HCT116 (cell line): Measurements from ENCODE around the gene CD8A. TPM values are rescaled to one million over a fixed set of nuclear protein-coding genes. Genes with fewer than 3 reads are reported as not detected.

ENCODE experiments used
- ATAC-seq: fragments of 200-7000 bp; cut with Tn5 transposase; 2 replicates; pipeline ENCODE4 v1.9.1; 2020; ENCODE audit warnings: mild to moderate bottlenecking, moderate library complexity
- BruUV-seq: library from RNA; stranded (reverse); fragments of 400-500 nt; replicated peaks from 2 replicates; lab custom pipeline; 2021; lab: Mats Ljungman, UMichigan
- CTCF ChIA-PET: fragments of 300-600 bp; sonication (Branson Sonifier 250); formaldehyde crosslinking; loops from one replicate; lab custom pipeline; 2021; ENCODE audit warnings: antibody characterized with exemption; lab: Charles Lee
- POLR2A ChIA-PET: fragments of 300-600, 350-600 bp; sonication (Branson Sonifier 250); formaldehyde crosslinking; loops from one replicate; lab custom pipeline; 2021; ENCODE audit warnings: antibody characterized with exemption; lab: Charles Lee
- RAD21 ChIA-PET, 2 experiments: fragments of 300-600 bp; sonication (Branson Sonifier 250); formaldehyde crosslinking; loops; one replicate each; lab custom pipeline; 2023; ENCODE audit warnings: low total read pairs in 2 of 2; ENCODE audit not compliant: uncharacterized antibody in 2 of 2, unreplicated experiment in 2 of 2, low non-redundant PET in 1 of 2; lab: Charles Lee
- DNase-seq: peaks from one replicate; pipeline ENCODE4 v3.0.0-alpha.2; 2010; ENCODE audit warnings: low read depth, low spot score
- H2AFZ ChIP-seq: fragments of 200-600 bp; shearing (Covaris generic), sonication (generic); 2 replicates; pipeline ENCODE4 v1.6.1; 2017; ENCODE audit warnings: low read depth, mixed run types, mixed read lengths, antibody characterized with exemption, low read length; ENCODE audit not compliant: poor library complexity, severe bottlenecking
- H3K27ac ChIP-seq: 2 replicates; pipeline ENCODE4 v1.5.1; 2012; ENCODE audit warnings: low read depth, low read length
- H3K27me3 ChIP-seq: fragments of 200-600 bp; sonication (generic); 2 replicates; pipeline ENCODE4 v1.6.1; 2016; ENCODE audit warnings: mixed run types, low read length, mixed read lengths; ENCODE audit not compliant: insufficient read depth
- H3K36me3 ChIP-seq, 2 experiments: fragments of 200-500 bp in 1 of 2; fragments of 200-600 bp in 1 of 2; sonication (Bioruptor generic) in 1 of 2; sonication (generic) in 1 of 2; 2 replicates each; pipeline versions ENCODE4 v1.5.1 to v1.6.1; 2014 to 2016; ENCODE audit warnings: low read length in 2 of 2, inconsistent platforms in 1 of 2, mixed read lengths in 1 of 2, mixed run types in 1 of 2; ENCODE audit not compliant: insufficient read depth in 2 of 2, control insufficient read depth in 1 of 2
- H3K4me1 ChIP-seq, 2 experiments: fragments of 200-600 bp in 1 of 2; sonication (generic) in 1 of 2; 2 replicates each; pipeline versions ENCODE4 v1.5.1 to v1.6.1; 2012 to 2017; ENCODE audit warnings: low read length in 2 of 2, inconsistent platforms in 1 of 2, mild to moderate bottlenecking in 1 of 2, mixed read lengths in 1 of 2, mixed run types in 1 of 2, moderate library complexity in 1 of 2; ENCODE audit not compliant: insufficient read depth in 2 of 2, control insufficient read depth in 1 of 2
- H3K4me2 ChIP-seq: fragments of 200-600 bp; sonication (generic); 2 replicates; pipeline ENCODE4 v1.6.1; 2017; ENCODE audit warnings: mixed run types, low read length, mixed read lengths
- H3K4me3 ChIP-seq, 2 experiments: fragments of 200-600 bp in 1 of 2; sonication (generic) in 1 of 2; replicated peaks in 1 of 2; 2 replicates each; pipeline ENCODE4 v1.5.1; 2011 to 2016; ENCODE audit warnings: low read length in 2 of 2, control low read depth in 1 of 2, low read depth in 1 of 2, mild to moderate bottlenecking in 1 of 2, mixed read lengths in 1 of 2, mixed run types in 1 of 2
- H3K79me2 ChIP-seq: fragments of 200-600 bp; sonication (generic); 2 replicates; pipeline ENCODE4 v1.6.1; 2017; ENCODE audit warnings: mild to moderate bottlenecking, mixed run types, low read length, moderate library complexity, mixed read lengths; ENCODE audit not compliant: insufficient read depth
- H3K9ac ChIP-seq: fragments of 200-600 bp; sonication (generic); 2 replicates; pipeline ENCODE4 v1.6.1; 2016; ENCODE audit warnings: low read length, mixed read lengths
- H3K9me2 ChIP-seq: fragments of 200-600 bp; sonication (generic), shearing (Covaris generic); 2 replicates; pipeline ENCODE4 v1.6.1; 2017; ENCODE audit warnings: mixed run types, mild to moderate bottlenecking, moderate library complexity; ENCODE audit not compliant: insufficient read depth
- H3K9me3 ChIP-seq, 2 experiments: fragments of 200-500 bp in 1 of 2; fragments of 200-600 bp in 1 of 2; sonication (Bioruptor generic) in 1 of 2; sonication (generic) in 1 of 2; 2 replicates each; pipeline ENCODE4 v1.6.1; 2014 to 2017; ENCODE audit warnings: low read length in 2 of 2, mixed read lengths in 2 of 2, inconsistent platforms in 1 of 2, low read depth in 1 of 2, mild to moderate bottlenecking in 1 of 2, mixed run types in 1 of 2, moderate library complexity in 1 of 2; ENCODE audit not compliant: control insufficient read depth in 1 of 2, insufficient read depth in 1 of 2
- H4K20me1 ChIP-seq: fragments of 200-600 bp; sonication (generic), shearing (Covaris generic); 2 replicates; pipeline ENCODE4 v1.6.1; 2017; ENCODE audit warnings: mixed run types, mild to moderate bottlenecking, moderate library complexity; ENCODE audit not compliant: insufficient read depth
- ATF3 ChIP-seq: IDR thresholded peaks from 2 replicates; pipeline ENCODE4 v1.6.1; 2012
- CBX3 ChIP-seq: IDR thresholded peaks from 2 replicates; pipeline ENCODE4 v1.6.1; 2012; ENCODE audit warnings: low read depth
- CEBPB ChIP-seq: IDR thresholded peaks from 2 replicates; pipeline ENCODE4 v1.6.1; 2012; ENCODE audit warnings: low read depth
- CTCF ChIP-seq, 3 experiments: fragments of 200-600 bp in 1 of 3; sonication (generic) in 1 of 3; IDR thresholded peaks in 2 of 3; conservative IDR thresholded peaks in 1 of 3; 2 replicates each; pipeline ENCODE4 v1.5.1; 2012 to 2017; ENCODE audit warnings: low read depth in 2 of 3, low read length in 2 of 3, antibody characterized with exemption in 1 of 3, borderline replicate concordance in 1 of 3, control low read depth in 1 of 3, mild to moderate bottlenecking in 1 of 3, mixed read lengths in 1 of 3, mixed run types in 1 of 3, moderate library complexity in 1 of 3; ENCODE audit not compliant: insufficient read depth in 1 of 3
- ELF1 ChIP-seq: IDR thresholded peaks from 2 replicates; pipeline ENCODE4 v1.6.1; 2012; ENCODE audit warnings: low read depth, borderline replicate concordance
- JUND ChIP-seq: IDR thresholded peaks from 2 replicates; pipeline ENCODE4 v1.6.1; 2012
- MAX ChIP-seq: IDR thresholded peaks from 2 replicates; pipeline ENCODE4 v1.6.1; 2012
- POLR2AphosphoS5 ChIP-seq: IDR thresholded peaks from 2 replicates; pipeline ENCODE4 v1.6.1; 2011; ENCODE audit warnings: mild to moderate bottlenecking, low read depth, low read length, moderate library complexity
- RAD21 ChIP-seq: IDR thresholded peaks from 2 replicates; pipeline ENCODE4 v1.6.1; 2012; ENCODE audit warnings: low read depth, mild to moderate bottlenecking
- REST ChIP-seq: IDR thresholded peaks from 2 replicates; pipeline ENCODE4 v1.6.1; 2012; ENCODE audit warnings: low read depth
- SIN3A ChIP-seq: IDR thresholded peaks from 2 replicates; pipeline ENCODE4 v1.6.1; 2012; ENCODE audit warnings: low read depth
- SP1 ChIP-seq: IDR thresholded peaks from 2 replicates; pipeline ENCODE4 v1.6.1; 2012; ENCODE audit warnings: low read depth
- YY1 ChIP-seq: IDR thresholded peaks from 2 replicates; pipeline ENCODE4 v1.6.1; 2011; ENCODE audit warnings: low read length, low read depth, moderate library complexity, mild to moderate bottlenecking; ENCODE audit not compliant: insufficient replicate concordance; ENCODE audit errors: extremely low read depth
- intact Hi-C: fragments of 100-400 bp; cut with micrococcal nuclease; formaldehyde crosslinking; loops from 2 replicates; pipeline ENCODE4 v1.10.0; 2022
- total RNA-seq: library from RNA; stranded (reverse); gene quantifications from one replicate; pipeline ENCODE4 v1.2.1, GENCODE V29; 2021; ENCODE audit not compliant: unreplicated experiment

The CD8A gene
- total RNA-seq, 1 experiment from 2014 or later, result 0.76 TPM

GRCh38 chr2:86764661-86765309 lies 25.9 kb downstream of the CD8A start:
- no peaks in the 10 kb centered on the region for H4K20me1 ChIP-seq
- H3K9me2 ChIP-seq, result no peaks in the 10 kb centered on the region
- peak; percentile 37 for DNase-seq
- H3K79me2 ChIP-seq, result peaks cover 26% of the 10 kb centered on the region
- no peak overlapping the region for H3K9ac ChIP-seq
- H3K27ac ChIP-seq, result no peak overlapping the region
- peak; percentile 84 for ATAC-seq
- H3K4me1 ChIP-seq, result no peaks in the 10 kb centered on the region
- POLR2A ChIA-PET, result interaction anchor here (0.5 kb wide), 1 partner anchor 23 kb away, joined by 3 read pairs; no protein-coding TSS in a partner anchor
- intact Hi-C loops, result no loop called here
- no peak overlapping the region for H2AFZ ChIP-seq
- no peak for TF ChIP-seq POLR2AphosphoS5
- TF ChIP-seq CEBPB, result no peak
- peak; percentile 60 for TF ChIP-seq RAD21
- no peak for TF ChIP-seq CBX3
- TF ChIP-seq CTCF (IDR thresholded peaks at IDR 0.05 in 2 of 3, conservative IDR thresholded peaks at IDR 0.05 in 1 of 3; ENCODE audit: borderline replicate concordance in 1 of 3, insufficient read depth in 1 of 3, low read depth in 2 of 3, low read length in 2 of 3), result peak; percentile 24 to 67 (median 64); a peak in 5 of 6 replicates
- H3K9me3 ChIP-seq, result no peaks in the 10 kb centered on the region
- no peaks in the 10 kb centered on the region for H3K27me3 ChIP-seq
- H3K36me3 ChIP-seq, result peaks cover 6 to 17% of the 10 kb centered on the region in 2 experiments; a peak in 2 of 4 replicates
- CTCF ChIA-PET, result no interaction called here
- RAD21 ChIA-PET, result no interaction called here
- no peak overlapping the region for H3K4me3 ChIP-seq
- H3K4me2 ChIP-seq, result no peak overlapping the region
- BruUV-seq, result no TSS peak

GRCh38 chr2:86760371-86760770 lies 30.3 kb downstream of the CD8A start:
- H3K9ac ChIP-seq, result no peak overlapping the region
- ATAC-seq, result no peak
- H3K4me1 ChIP-seq, result no peaks in the 10 kb centered on the region
- peaks cover 36% of the 10 kb centered on the region for H3K79me2 ChIP-seq
- RAD21 ChIA-PET, result no interaction called here
- no TSS peak for BruUV-seq
- H3K36me3 ChIP-seq, result peaks cover 0 to 7% of the 10 kb centered on the region in 2 experiments; a peak in 1 of 4 replicates
- no peak overlapping the region for H3K4me3 ChIP-seq
- H3K27ac ChIP-seq, result no peak overlapping the region
- H3K9me3 ChIP-seq, result no peaks in the 10 kb centered on the region
- no peak overlapping the region for H3K4me2 ChIP-seq
- CTCF ChIA-PET, result no interaction called here
- POLR2A ChIA-PET, result no interaction called here
- no peaks in the 10 kb centered on the region for H3K27me3 ChIP-seq
- H2AFZ ChIP-seq, result no peak overlapping the region
- TF ChIP-seq REST, result no peak
- no peak for TF ChIP-seq SIN3A
- no peak for TF ChIP-seq YY1
- TF ChIP-seq JUND, result no peak
- no peak for TF ChIP-seq ATF3
- TF ChIP-seq SP1, result no peak
- TF ChIP-seq CEBPB, result no peak
- TF ChIP-seq ELF1, result no peak
- no peak for TF ChIP-seq MAX
- no peak for TF ChIP-seq CBX3
- no peak for TF ChIP-seq POLR2AphosphoS5
- TF ChIP-seq, all 23 proteins: peak for 0
- intact Hi-C loops, result no loop called here
- Histone ChIP-seq H3K9me2 (no peaks in the 10 kb centered on the region), H4K20me1 (no peaks in the 10 kb centered on the region)
- no peak for DNase-seq
